ENCODE measurements around the gene CSDE1.
"Not testable (repeated sequence)": the region's sequence is repeated elsewhere in the genome, so short reads cannot be mapped to it uniquely, and the experiment has no call there.

CSDE1 gene

DNA sequence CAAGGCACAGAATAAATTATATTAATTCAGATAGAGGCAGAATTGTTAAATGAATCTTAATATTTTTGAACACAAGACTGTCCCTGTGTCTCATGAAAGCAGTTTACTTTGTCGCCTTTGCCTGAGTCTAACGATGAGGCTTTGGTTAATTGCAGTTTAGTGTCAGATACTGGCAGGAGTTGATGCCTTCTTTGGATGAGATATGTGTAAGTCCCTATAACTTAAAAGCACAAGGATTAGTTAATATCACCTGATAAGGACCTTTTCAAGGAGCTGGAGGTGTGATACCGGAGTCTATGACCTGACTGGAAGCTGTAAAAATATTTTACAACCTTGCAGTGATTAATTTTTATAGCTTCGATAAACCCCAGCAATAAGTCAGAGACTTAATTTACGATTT, 24.7 kb upstream of the CSDE1 start:
- no peaks in the 10 kb centered on the region for H3K27me3 ChIP-seq (ENCODE audit: insufficient read depth, poor library complexity, severe bottlenecking)
- H3K27ac ChIP-seq (ENCODE audit: poor library complexity, severe bottlenecking): no peak overlapping the region
- H3K4me1 ChIP-seq (ENCODE audit: insufficient read depth, poor library complexity, severe bottlenecking): peaks cover 2% of the 10 kb centered on the region
- ATAC-seq (ENCODE audit: low read depth) (no peak), DNase-seq (ENCODE audit: low spot score) (no peak)
- peaks cover 3% of the 10 kb centered on the region for H3K9me3 ChIP-seq (ENCODE audit: severe bottlenecking)
- no peak overlapping the region for H3K4me3 ChIP-seq (ENCODE audit: severe bottlenecking)
- TF ChIP-seq, protein P1, sequence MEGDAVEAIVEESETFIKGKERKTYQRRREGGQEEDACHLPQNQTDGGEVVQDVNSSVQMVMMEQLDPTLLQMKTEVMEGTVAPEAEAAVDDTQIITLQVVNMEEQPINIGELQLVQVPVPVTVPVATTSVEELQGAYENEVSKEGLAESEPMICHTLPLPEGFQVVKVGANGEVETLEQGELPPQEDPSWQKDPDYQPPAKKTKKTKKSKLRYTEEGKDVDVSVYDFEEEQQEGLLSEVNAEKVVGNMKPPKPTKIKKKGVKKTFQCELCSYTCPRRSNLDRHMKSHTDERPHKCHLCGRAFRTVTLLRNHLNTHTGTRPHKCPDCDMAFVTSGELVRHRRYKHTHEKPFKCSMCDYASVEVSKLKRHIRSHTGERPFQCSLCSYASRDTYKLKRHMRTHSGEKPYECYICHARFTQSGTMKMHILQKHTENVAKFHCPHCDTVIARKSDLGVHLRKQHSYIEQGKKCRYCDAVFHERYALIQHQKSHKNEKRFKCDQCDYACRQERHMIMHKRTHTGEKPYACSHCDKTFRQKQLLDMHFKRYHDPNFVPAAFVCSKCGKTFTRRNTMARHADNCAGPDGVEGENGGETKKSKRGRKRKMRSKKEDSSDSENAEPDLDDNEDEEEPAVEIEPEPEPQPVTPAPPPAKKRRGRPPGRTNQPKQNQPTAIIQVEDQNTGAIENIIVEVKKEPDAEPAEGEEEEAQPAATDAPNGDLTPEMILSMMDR (IDR thresholded peaks at IDR 0.05; ENCODE audit: poor library complexity, severe bottlenecking): no peak
- peaks cover 18% of the 10 kb centered on the region for H3K36me3 ChIP-seq (ENCODE audit: low read depth)

DNA sequence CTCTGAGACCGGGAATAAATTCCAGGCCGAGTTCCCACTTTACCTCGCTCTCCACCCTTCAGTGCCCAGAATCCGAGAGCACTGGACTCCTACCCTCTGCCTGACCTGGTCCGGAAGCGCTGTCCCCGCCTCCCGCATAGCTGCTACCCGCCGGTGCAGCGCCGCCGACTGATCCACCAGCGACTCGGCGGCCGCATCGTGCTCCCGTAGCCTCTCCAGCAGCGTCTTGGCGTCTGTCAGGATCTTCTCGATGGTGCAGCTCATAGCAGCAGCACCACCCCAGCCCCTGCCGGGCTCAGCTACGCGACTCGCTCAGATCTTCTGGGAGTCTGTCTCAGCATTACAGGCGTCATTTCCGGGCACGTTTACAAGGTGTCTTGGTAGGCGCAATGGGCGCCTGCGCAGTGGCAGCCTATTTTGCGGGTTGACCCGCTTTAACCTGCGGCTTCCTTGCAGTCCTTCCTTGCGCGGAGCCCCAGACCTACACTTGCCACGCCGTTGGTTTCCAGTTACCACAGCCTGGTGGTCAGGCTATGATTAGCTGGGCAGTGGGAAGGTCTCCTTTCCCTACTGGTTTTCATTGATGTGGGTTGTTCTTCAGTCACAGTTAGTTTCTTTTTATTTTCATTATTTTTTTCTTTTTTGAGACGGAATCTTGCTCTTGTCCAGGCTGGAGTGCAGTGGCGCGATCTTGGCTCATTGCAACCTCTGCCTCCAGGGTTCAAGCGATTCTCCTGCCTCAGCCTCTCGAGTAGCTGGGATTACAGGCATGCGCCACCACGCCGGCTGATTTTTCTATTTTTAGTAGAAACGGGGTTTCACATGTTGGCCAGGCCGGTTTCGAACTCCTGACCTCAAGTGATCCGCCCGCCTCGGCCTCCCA, 22.8 kb upstream of the CSDE1 start, which contains the start of gene SIKE1:
Gene SIKE1, minus strand, starts transcription at position 342 of the 883 bp plus-strand sequence. Its CDS starts 78 bp downstream, at position 264.
- Histone ChIP-seq H3K4me3 (ENCODE audit: severe bottlenecking) (peak within 1 kb of the TSS; percentile 47), H3K9me3 (ENCODE audit: severe bottlenecking) (peaks cover 1% of the 10 kb centered on the region), H3K4me1 (ENCODE audit: insufficient read depth, poor library complexity, severe bottlenecking) (peaks cover 2% of the 10 kb centered on the region), H3K36me3 (ENCODE audit: low read depth) (peaks cover 37% of the 10 kb centered on the region), H3K27me3 (ENCODE audit: insufficient read depth, poor library complexity, severe bottlenecking) (no peaks in the 10 kb centered on the region), H3K27ac (ENCODE audit: poor library complexity, severe bottlenecking) (peak within 1 kb of the TSS; percentile 61)
- TF ChIP-seq, protein P1 (IDR thresholded peaks at IDR 0.05; ENCODE audit: poor library complexity, severe bottlenecking): no peak
- ATAC-seq (ENCODE audit: low read depth) (peak; percentile 96), DNase-seq (ENCODE audit: low spot score) (peak; percentile 93)

DNA sequence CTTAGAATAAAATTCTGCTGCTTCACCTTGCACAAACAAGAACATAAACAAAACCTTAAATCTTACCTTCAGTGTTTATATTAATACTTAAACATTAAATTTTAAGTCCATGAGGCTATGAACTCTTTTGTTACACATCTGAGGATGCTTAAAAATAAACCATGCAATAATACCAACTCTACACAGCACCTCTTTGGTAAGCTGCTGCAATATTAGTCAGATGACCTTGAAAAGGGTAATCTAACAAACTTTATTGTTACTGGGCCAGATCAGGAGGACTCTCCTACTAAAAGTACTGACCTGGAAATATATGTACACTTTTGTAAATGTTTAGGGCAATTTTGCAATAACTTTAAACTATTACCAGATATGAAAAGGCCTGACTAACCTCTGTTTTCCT, 21.9 kb upstream of the CSDE1 start:
- TF ChIP-seq, protein P1 (IDR thresholded peaks at IDR 0.05; ENCODE audit: poor library complexity, severe bottlenecking): no peak
- no peaks in the 10 kb centered on the region for H3K27me3 ChIP-seq (ENCODE audit: insufficient read depth, poor library complexity, severe bottlenecking)
- peaks cover 41% of the 10 kb centered on the region for H3K36me3 ChIP-seq (ENCODE audit: low read depth)
- no peaks in the 10 kb centered on the region for H3K9me3 ChIP-seq (ENCODE audit: severe bottlenecking)
- peak overlapping the region; percentile 61 for H3K27ac ChIP-seq (ENCODE audit: poor library complexity, severe bottlenecking)
- peak overlapping the region; percentile 47 for H3K4me3 ChIP-seq (ENCODE audit: severe bottlenecking)
- no peak for DNase-seq (ENCODE audit: low spot score)
- H3K4me1 ChIP-seq (ENCODE audit: insufficient read depth, poor library complexity, severe bottlenecking): peaks cover 2% of the 10 kb centered on the region
- no peak for ATAC-seq (ENCODE audit: low read depth)

DNA sequence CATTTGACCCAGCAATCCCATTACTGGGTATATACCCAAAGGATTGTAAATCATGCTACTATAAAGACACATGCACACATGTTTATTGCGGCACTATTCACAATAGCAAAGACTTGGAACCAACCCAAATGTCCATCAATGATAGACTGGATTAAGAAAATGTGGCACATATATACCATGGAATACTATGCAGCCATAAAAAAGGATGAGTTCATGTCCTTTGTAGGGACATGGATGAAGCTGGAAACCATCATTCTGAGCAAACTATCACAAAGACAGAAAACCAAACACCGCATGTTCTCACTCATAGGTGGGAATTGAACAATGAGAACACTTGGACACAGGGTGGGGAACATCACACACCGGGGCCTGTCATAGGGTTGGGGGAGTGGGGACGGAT, 18.9 kb upstream of the CSDE1 start:
- not testable (repeated sequence) for ATAC-seq (ENCODE audit: low read depth); H3K27me3 ChIP-seq (ENCODE audit: insufficient read depth, poor library complexity, severe bottlenecking); DNase-seq (ENCODE audit: low spot score); H3K4me1 ChIP-seq (ENCODE audit: insufficient read depth, poor library complexity, severe bottlenecking); H3K27ac ChIP-seq (ENCODE audit: poor library complexity, severe bottlenecking); H3K9me3 ChIP-seq (ENCODE audit: severe bottlenecking); H3K4me3 ChIP-seq (ENCODE audit: severe bottlenecking)
- H3K36me3 ChIP-seq (ENCODE audit: low read depth): peaks cover 71% of the 10 kb centered on the region

DNA sequence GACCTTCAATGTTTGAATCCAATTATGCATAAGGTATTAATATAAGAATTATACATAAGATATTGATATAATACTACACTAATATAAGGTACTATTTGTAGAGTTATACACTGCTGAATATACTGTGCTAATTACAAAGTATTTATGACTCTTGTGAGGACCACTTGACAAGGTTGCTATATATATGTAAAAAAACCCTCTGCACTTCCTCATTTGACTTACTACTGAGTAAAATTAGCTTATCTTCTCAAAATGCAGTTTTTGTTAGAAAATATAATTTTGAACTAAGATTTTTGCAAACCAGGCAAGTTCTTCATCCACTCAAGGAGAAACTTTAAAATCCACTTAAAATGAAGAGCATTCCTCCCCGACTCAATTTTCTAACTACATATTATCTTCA, 14.2 kb upstream of the CSDE1 start:
- TF ChIP-seq, protein P1 (IDR thresholded peaks at IDR 0.05; ENCODE audit: poor library complexity, severe bottlenecking): no peak
- no peak overlapping the region for H3K4me3 ChIP-seq (ENCODE audit: severe bottlenecking)
- DNase-seq (ENCODE audit: low spot score): no peak
- H3K27me3 ChIP-seq (ENCODE audit: insufficient read depth, poor library complexity, severe bottlenecking): no peaks in the 10 kb centered on the region
- peaks cover 56% of the 10 kb centered on the region for H3K36me3 ChIP-seq (ENCODE audit: low read depth)
- H3K27ac ChIP-seq (ENCODE audit: poor library complexity, severe bottlenecking): no peak overlapping the region
- no peak for ATAC-seq (ENCODE audit: low read depth)
- H3K4me1 ChIP-seq (ENCODE audit: insufficient read depth, poor library complexity, severe bottlenecking): no peaks in the 10 kb centered on the region
- no peaks in the 10 kb centered on the region for H3K9me3 ChIP-seq (ENCODE audit: severe bottlenecking)

Measured in RWPE2 (cell line).